Suprapubic skin (tissue), 3 donors: ENCODE measurements around the gene TAS1R3.

Experiments used
- EP300 ChIP-seq: sonication (generic); formaldehyde crosslinking; IDR thresholded peaks from one replicate; pipeline ENCODE4 v1.6.1; 2017; ENCODE audit warnings: antibody characterized with exemption
- POLR2A ChIP-seq, 2 donors: fragments of 450-650 bp; IDR thresholded peaks; one replicate each; pipeline ENCODE4 v1.6.1; 2017; ENCODE audit warnings: antibody characterized with exemption in 2 of 2, mild to moderate bottlenecking in 2 of 2, moderate library complexity in 2 of 2
- TF ChIP-seq, protein P1 (sequence below), 2 donors: fragments of 200-600 bp in 1 of 2; fragments of 450-650 bp in 1 of 2; sonication (generic) in 1 of 2; IDR thresholded peaks; one replicate each; pipeline ENCODE4 v1.5.1; 2016 to 2019; ENCODE audit warnings: antibody characterized with exemption in 2 of 2, mild to moderate bottlenecking in 1 of 2, moderate library complexity in 1 of 2

- TF ChIP-seq, protein P1, sequence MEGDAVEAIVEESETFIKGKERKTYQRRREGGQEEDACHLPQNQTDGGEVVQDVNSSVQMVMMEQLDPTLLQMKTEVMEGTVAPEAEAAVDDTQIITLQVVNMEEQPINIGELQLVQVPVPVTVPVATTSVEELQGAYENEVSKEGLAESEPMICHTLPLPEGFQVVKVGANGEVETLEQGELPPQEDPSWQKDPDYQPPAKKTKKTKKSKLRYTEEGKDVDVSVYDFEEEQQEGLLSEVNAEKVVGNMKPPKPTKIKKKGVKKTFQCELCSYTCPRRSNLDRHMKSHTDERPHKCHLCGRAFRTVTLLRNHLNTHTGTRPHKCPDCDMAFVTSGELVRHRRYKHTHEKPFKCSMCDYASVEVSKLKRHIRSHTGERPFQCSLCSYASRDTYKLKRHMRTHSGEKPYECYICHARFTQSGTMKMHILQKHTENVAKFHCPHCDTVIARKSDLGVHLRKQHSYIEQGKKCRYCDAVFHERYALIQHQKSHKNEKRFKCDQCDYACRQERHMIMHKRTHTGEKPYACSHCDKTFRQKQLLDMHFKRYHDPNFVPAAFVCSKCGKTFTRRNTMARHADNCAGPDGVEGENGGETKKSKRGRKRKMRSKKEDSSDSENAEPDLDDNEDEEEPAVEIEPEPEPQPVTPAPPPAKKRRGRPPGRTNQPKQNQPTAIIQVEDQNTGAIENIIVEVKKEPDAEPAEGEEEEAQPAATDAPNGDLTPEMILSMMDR (IDR thresholded peaks at IDR 0.05): no peak
- TF ChIP-seq POLR2A (IDR thresholded peaks at IDR 0.05) (no peak), EP300 (no peak)
These were observed 24.3 kb upstream of the TAS1R3 start for GRCh38 chr1:1306661-1307260.
